SK-N-SH (cell line): ENCODE data around the gene EDIL3.

Experiments
- CHD2 ChIP-seq: fragments of 150-350 bp; IDR thresholded peaks from 2 replicates; pipeline ENCODE4 v1.6.1; 2018; ENCODE audit warnings: low read length; ENCODE audit not compliant: partially characterized antibody
- CTCF ChIP-seq: fragments of 200-600 bp; sonication (generic); IDR thresholded peaks from 2 replicates; pipeline ENCODE4 v1.6.1; 2017; ENCODE audit warnings: antibody characterized with exemption, mild to moderate bottlenecking, moderate library complexity
- EP300 ChIP-seq, 2 experiments: IDR thresholded peaks; 2 replicates each; pipeline versions ENCODE4 v1.4.0 to v1.6.1; 2012; ENCODE audit warnings: borderline replicate concordance in 1 of 2, low read depth in 1 of 2, low read length in 1 of 2
- EZH2phosphoT487 ChIP-seq: fragments of 200-600 bp; sonication (generic); IDR thresholded peaks from 2 replicates; pipeline ENCODE4 v1.6.1; 2017; ENCODE audit warnings: low read depth, mixed run types, mild to moderate bottlenecking, antibody characterized with exemption, moderate library complexity, borderline replicate concordance
- MAX ChIP-seq: IDR thresholded peaks from 2 replicates; pipeline ENCODE4 v1.4.0; 2012; ENCODE audit warnings: low read depth
- POLR2AphosphoS5 ChIP-seq: IDR thresholded peaks from 2 replicates; pipeline ENCODE4 v1.6.1; 2012; ENCODE audit warnings: low read depth, low read length
- REST ChIP-seq: IDR thresholded peaks from 2 replicates; pipeline ENCODE4 v1.6.1; 2012; ENCODE audit warnings: mild to moderate bottlenecking, low read depth, low read length, moderate library complexity
- SMC3 ChIP-seq: IDR thresholded peaks from 2 replicates; pipeline ENCODE4 v1.6.1; 2012; ENCODE audit warnings: low read depth, low read length, improper control_type of control experiment
- TAF1 ChIP-seq: IDR thresholded peaks from 2 replicates; pipeline ENCODE4 v1.6.1; 2012; ENCODE audit warnings: low read depth, mild to moderate bottlenecking, low read length, moderate library complexity, borderline replicate concordance
- ZBTB33 ChIP-seq: IDR thresholded peaks from 2 replicates; pipeline ENCODE4 v1.4.0; 2012; ENCODE audit warnings: low read depth, borderline replicate concordance

GRCh38 chr5:84045964-84046363, 338.7 kb downstream of the EDIL3 start:
- TF ChIP-seq TAF1 (no peak), POLR2AphosphoS5 (no peak), CTCF (no peak), SMC3 (no peak), REST (no peak), EZH2phosphoT487 (no peak), ZBTB33 (no peak), MAX (no peak), EP300 (IDR thresholded peaks at IDR 0.05; ENCODE audit: borderline replicate concordance in 1 of 2, low read depth in 1 of 2, low read length in 1 of 2) (no peak), CHD2 (no peak)
